Measurements from ENCODE around the gene MISP3. TPM values are rescaled to one million over a fixed set of nuclear protein-coding genes. Genes with fewer than 3 reads are reported as not detected.

MISP3 gene
- total RNA-seq, 4 donors from 2014 or later, result 10.5 to 18.5 (median 15.9) TPM

DNA sequence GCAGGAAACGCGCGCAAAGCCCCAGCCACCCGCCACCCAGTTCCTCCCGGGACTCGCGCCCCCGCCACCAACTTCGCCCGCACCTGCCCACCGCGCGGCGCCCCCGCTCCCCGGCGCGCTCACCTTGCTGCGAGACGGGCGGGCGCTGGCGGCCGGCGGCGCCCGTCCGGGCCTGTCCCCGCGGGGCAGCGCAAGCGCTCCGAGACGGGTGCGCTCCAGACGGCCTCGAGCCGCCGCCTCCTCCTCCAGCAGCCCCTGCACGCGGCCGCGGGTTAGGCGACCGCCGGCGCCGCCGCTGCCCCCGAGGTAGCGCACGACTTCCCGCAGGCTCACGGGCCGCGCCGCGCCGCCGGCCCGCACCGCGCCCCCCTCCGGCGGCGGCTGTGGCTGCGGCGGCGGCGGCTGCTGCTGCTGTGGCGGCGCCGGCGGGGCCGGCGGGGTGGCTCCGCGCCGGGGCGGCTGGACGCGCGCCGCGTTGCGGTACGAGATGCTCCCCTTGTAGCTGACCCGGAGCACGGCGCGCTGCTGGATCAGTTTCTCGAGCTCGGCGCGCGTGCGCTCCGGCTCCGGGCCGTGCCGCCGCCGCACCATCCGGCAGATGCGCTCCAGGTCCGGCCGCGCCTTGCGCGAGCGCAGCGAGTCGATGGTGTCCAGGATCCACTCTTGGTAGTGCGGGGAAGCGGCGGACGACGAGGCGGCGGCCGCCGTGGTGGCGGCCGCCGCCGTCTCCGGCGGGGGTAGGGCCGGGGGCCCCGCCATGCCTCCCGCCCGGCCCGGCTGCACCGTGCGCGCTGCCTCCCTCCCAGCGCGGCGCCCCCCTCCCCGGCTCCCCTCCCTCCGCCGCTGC lies 17.3 kb downstream of the MISP3 start:
- H3K27ac ChIP-seq, result peak overlapping the region; percentile 91
- peaks cover 23% of the 10 kb centered on the region for H3K4me1 ChIP-seq
- DNase-seq (ENCODE audit: low spot score in 2 of 2), result peak in 1 of 2 donors; percentile 75
- 0% methylated on average over 17 of the region's 142 CpGs for WGBS
- no peaks in the 10 kb centered on the region for H3K9me3 ChIP-seq
- H3K27me3 ChIP-seq, result no peaks in the 10 kb centered on the region
- no peak for TF ChIP-seq EP300 (IDR thresholded peaks at IDR 0.05)
- TF ChIP-seq, protein P1, sequence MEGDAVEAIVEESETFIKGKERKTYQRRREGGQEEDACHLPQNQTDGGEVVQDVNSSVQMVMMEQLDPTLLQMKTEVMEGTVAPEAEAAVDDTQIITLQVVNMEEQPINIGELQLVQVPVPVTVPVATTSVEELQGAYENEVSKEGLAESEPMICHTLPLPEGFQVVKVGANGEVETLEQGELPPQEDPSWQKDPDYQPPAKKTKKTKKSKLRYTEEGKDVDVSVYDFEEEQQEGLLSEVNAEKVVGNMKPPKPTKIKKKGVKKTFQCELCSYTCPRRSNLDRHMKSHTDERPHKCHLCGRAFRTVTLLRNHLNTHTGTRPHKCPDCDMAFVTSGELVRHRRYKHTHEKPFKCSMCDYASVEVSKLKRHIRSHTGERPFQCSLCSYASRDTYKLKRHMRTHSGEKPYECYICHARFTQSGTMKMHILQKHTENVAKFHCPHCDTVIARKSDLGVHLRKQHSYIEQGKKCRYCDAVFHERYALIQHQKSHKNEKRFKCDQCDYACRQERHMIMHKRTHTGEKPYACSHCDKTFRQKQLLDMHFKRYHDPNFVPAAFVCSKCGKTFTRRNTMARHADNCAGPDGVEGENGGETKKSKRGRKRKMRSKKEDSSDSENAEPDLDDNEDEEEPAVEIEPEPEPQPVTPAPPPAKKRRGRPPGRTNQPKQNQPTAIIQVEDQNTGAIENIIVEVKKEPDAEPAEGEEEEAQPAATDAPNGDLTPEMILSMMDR (IDR thresholded peaks at IDR 0.05), result no peak
- H3K36me3 ChIP-seq, result peaks cover 11% of the 10 kb centered on the region
- peak overlapping the region; percentile 92 for H3K4me3 ChIP-seq

DNA sequence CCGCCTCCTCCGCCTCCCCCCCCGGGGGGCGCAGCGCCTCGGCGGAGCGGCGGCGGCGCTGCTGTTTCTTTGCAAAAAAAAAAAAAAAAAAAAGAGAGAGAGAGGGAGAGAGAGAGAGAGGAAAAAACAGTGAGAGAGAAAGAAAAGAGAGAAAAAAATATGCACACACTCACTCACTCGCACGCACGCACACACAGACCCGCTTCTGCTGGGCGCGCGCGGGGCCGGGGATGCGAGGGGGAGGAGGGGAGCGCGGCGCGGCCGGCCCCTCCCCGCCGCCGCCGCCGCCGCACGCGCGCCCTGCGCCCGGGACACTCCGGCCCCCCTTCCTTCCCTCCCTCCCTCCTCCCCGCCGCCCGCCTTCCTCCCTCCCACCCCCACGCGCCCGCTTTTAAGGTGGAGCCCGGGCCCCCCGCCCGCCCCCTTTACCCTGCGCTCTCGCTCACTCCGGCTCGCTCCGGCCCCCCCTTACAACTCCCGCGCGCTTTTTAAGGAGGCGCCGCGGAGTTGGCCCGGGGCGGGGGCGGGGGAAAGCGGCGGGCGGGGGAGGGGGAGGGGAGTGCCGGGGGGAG lies 18.0 kb downstream of the MISP3 start, which contains the start of gene SAMD1:
SAMD1 (minus strand) TSS at position 243 of the 572 bp plus-strand sequence.
- peak; percentile 94 to 95 for DNase-seq (ENCODE audit: low spot score in 2 of 2)
- TF ChIP-seq POLR2AphosphoS5 (IDR thresholded peaks at IDR 0.05) (no peak), POLR2A (IDR thresholded peaks at IDR 0.05) (no peak), EP300 (IDR thresholded peaks at IDR 0.05) (no peak)
- TF ChIP-seq, protein P1 (IDR thresholded peaks at IDR 0.05), result no peak
- Histone ChIP-seq H3K9me3 (no peaks in the 10 kb centered on the region), H3K36me3 (peaks cover 11% of the 10 kb centered on the region), H3K4me1 (peaks cover 23% of the 10 kb centered on the region), H3K27ac (peak within 1 kb of the TSS; percentile 91), H3K27me3 (no peaks in the 10 kb centered on the region), H3K4me3 (peak within 1 kb of the TSS; percentile 92)
- WGBS, result 1% methylated on average over 36 of the region's 65 CpGs

DNA sequence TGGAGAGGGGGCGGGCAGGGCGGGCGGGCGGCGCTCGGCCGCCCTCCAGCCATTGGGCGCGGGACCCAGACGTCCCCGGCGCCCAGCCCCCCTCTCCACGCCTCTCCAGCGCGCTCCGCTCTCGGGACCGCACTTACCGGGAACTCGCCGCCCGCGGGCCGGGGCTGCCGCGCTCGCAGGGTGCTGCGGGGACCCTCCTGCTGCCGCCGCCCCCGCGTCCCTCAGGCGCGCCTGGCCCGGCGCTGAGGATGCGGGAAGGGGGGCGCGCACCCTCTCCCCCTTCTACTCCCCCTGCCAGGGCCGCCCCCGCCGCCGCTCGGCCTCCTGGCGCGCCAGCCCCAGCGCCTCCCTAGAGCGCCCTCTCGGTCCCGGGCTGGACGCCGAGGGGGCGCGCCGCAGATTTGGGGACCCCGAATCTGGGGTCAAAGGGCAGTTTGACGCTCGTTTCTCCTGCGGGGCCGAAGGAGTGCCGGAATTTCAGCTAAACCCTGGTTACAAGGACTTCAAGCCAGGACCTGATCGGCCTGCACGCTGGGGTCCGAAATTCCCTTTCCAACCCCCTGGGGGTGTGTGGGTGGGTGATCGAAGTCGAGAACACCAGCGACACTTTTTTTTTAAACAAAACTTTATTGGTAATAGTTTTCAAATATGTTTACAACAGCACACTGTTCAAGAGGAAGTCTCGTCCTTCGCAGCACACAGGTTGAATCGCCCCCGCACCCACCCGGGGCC lies 18.7 kb downstream of the MISP3 start:
- Histone ChIP-seq H3K27ac (peak overlapping the region; percentile 91), H3K4me3 (peak overlapping the region; percentile 92), H3K36me3 (peaks cover 11% of the 10 kb centered on the region), H3K27me3 (no peaks in the 10 kb centered on the region), H3K9me3 (no peaks in the 10 kb centered on the region), H3K4me1 (peaks cover 23% of the 10 kb centered on the region)
- TF ChIP-seq POLR2A (IDR thresholded peaks at IDR 0.05) (peak in 1 of 2 donors; percentile 18), POLR2AphosphoS5 (IDR thresholded peaks at IDR 0.05) (peak in 2 of 3 donors; percentile 10 to 18), EP300 (IDR thresholded peaks at IDR 0.05) (no peak)
- TF ChIP-seq, protein P1 (IDR thresholded peaks at IDR 0.05), result no peak
- 2% methylated on average over 12 of the region's 72 CpGs for WGBS
- DNase-seq (ENCODE audit: low spot score in 2 of 2), result peak in 1 of 2 donors; percentile 82

DNA sequence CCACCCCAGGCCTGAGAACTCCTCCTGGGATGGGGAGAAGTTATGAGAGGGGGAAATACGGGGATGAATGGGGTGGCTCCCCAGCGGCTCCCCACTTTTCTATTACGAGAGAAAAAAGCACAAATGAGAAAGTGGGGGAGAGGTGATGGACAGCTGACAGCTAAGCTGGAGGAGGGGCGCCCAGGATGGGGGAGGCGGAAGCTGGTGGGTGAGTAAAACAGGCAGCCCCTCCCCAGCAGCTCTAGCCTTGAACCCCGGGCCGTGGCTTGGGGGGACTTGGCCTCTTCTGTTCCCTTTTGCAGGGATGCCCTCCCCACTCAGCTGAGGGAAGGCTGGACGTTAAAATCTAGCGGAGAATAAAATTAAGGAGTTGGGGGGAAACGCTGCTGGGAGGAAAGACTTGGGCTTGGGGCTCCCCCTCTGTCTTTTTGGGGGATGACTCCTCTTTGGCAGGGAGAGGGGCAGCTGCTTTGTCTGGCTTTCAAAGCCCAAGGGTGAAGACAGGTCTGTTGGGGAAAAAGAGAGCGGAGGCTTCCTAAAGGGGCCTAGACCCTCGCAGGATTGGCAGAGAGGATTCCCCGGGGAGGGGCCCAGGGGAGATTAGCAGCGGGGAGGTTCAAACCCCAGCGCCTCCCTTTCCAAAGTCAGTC lies 19.4 kb downstream of the MISP3 start:
- peak in 1 of 2 donors; percentile 66 for DNase-seq (ENCODE audit: low spot score in 2 of 2)
- Histone ChIP-seq H3K27me3 (no peaks in the 10 kb centered on the region), H3K4me1 (peaks cover 23% of the 10 kb centered on the region), H3K27ac (peak overlapping the region; percentile 91), H3K4me3 (peak overlapping the region; percentile 92), H3K36me3 (peaks cover 15% of the 10 kb centered on the region), H3K9me3 (no peaks in the 10 kb centered on the region)
- TF ChIP-seq EP300 (IDR thresholded peaks at IDR 0.05) (no peak), POLR2A (IDR thresholded peaks at IDR 0.05) (no peak), POLR2AphosphoS5 (IDR thresholded peaks at IDR 0.05) (no peak)
- TF ChIP-seq, protein P1 (IDR thresholded peaks at IDR 0.05), result no peak
- 15% methylated on average over 15 of the region's 15 CpGs for WGBS

Data from suprapubic skin (tissue), 4 donors.